Fibroblast of upper back skin (primary cell): ENCODE data around the gene MTHFSD.

Experiments
- DNase-seq: peaks from one replicate; pipeline ENCODE4 v3.0.0-alpha.2; 2013

MTHFSD gene

DNA sequence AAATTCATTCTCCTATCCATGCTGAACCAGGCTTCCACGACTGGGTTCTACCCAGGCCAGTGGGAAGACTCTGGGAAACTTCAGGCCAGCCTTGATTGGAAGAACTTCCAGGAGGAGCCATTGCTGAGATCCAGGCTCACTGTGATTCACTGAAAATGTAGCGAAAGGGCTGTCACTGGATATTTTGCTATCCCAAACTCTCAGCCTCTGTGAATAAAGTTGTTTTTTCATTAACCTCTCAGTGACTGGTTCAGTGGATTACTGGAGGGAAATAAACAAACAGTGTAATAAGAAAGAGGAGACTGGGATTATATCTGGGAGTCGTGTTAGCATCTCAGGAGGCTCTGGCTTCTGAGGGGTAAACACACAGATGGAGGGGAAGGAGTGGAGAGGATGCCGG, 26.4 kb upstream of the MTHFSD start:
- no peak for DNase-seq

- no peak for DNase-seq
Observed at GRCh38 chr16:86580791-86581170, 25.7 kb upstream of the MTHFSD start.

DNA sequence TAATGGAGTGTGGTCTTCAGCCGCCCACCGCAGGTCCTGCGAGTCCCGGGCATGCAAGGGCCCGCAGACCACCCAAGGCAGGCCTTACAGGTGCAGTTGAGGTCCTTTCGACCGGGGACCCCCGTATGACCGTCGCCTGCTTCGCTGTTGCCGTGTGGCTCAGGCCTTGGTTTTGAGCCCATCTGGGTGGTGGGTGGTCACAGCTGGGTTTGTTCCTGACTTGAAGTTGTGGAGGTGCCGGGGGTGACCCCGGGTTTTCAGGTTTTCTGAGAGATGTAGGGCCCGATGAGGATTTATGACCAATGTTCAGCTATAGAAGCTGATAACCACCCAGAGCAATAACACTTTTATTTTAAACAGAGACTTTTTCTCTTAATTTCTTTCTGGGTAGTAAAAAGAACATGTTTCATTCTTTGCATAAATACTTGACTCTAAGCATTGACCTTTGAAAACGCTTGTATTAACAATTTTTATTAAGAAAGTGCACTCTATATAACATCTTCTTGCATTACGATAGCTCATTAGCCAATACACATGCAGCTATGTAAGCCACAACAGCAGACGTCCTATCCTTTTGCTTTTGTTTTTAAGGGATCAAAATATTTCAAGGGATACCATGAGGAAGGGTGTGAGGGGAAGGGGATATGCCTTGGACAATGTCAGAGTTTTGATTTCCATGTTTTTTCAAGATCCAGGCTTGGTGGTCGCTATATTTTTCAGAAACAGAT, 25.2 kb upstream of the MTHFSD start:
- no peak for DNase-seq

GRCh38 chr16:86579268-86580062, 24.4 kb upstream of the MTHFSD start:
- DNase-seq = no peak

DNA sequence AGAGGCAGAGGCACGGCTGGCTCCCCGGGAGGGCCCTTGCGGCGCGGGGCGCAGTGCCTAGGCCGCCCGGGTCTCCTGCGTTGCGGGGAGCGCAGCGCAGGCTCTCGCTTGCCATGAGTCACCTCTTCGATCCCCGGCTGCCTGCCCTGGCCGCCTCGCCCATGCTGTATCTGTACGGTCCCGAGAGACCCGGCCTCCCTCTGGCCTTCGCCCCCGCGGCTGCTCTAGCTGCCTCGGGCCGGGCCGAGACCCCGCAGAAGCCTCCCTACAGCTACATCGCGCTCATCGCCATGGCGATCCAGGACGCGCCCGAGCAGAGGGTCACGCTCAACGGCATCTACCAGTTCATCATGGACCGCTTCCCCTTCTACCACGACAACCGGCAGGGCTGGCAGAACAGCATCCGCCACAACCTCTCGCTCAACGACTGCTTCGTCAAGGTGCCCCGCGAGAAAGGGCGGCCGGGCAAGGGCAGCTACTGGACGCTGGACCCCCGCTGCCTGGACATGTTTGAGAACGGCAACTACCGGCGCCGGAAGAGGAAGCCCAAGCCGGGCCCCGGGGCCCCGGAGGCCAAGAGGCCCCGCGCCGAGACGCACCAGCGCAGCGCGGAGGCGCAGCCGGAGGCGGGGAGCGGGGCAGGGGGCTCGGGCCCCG, 23.7 kb upstream of the MTHFSD start:
- peak; percentile 67 for DNase-seq

DNA sequence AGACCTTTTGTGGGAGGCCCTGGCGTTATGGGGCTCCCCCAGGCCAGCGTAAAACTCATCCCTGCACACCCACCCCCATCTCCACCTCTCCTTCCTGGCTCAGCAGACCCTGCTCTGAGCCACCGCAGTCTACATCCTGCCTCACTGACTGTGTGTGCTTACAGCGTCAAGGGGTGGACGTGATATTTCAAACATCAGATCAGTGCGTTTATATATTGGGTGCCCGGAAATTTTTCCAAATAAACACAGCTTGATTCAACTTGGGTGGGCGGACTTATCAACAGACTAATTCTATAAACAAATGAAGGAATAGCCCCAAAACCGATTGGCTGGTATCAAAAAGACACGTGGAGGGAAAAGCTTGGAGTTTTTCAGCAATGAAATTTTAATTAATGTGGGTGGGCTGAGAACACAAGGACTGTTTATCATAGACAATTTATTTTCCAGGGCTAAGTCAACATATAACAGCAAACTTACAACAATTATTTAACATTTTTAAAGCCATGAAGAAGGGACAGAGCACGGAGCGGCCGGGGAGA, 23.1 kb upstream of the MTHFSD start, which contains the start of gene FOXL1:
FOXL1 (plus strand) TSS at position 489 of the 539 bp plus-strand sequence. CDS start 175 bp downstream, outside the sequence.
- DNase-seq = peak; percentile 73

GRCh38 chr16:86577314-86577971, 22.4 kb upstream of the MTHFSD start:
- DNase-seq = no peak

- no peak for DNase-seq
Observed at GRCh38 chr16:86576591-86577313, 21.7 kb upstream of the MTHFSD start.

DNA sequence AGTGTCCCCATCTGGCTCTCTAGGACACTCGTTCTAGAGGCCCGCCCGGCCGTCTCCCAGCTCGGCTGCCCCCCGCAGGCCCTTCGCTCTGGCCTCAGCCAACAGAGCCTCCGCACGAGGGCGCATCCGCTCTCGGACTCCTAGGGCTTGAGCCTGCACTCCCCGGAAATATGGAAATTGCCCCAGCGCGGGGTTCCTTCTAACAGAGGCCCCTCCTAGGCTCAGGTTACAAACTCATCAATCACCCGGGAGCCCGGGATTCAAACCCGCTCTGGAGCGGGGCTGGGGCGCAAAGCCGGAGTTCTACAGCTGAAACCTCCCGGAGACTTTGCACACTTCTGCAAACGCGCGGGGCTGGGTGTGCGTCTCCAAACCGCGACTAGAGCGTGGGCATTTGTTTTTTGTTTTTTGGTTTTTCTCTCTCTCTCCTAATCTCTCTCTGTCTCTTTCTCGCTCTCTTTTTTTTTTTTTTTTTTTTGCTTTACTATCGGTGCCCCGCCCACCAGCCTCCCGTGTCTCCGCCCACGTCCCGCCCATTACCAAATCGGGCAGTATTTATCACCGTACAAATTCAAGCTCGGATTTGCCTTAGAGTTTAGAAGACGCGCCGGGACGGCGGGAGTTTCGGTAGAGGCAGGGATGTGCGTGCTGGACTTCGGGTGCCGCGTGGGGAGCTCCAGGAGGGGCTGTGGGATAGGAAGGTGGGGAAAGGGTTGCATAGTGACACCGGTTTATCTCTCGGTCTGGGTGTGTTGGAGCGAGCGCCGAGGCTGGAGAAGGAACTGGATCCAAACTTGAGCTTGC, 20.9 kb upstream of the MTHFSD start:
- DNase-seq = peak; percentile 98

- no peak for DNase-seq
Observed at GRCh38 chr16:86575095-86575685, 20.2 kb upstream of the MTHFSD start.

GRCh38 chr16:86574646-86575045, 19.6 kb upstream of the MTHFSD start:
- DNase-seq = no peak

GRCh38 chr16:86573646-86574508, 18.8 kb upstream of the MTHFSD start:
- no peak for DNase-seq

- DNase-seq = peak; percentile 70
Observed at GRCh38 chr16:86573215-86573614, 18.2 kb upstream of the MTHFSD start.

GRCh38 chr16:86572606-86573005, 17.6 kb upstream of the MTHFSD start:
- no peak for DNase-seq

GRCh38 chr16:86572041-86572521, 17.0 kb upstream of the MTHFSD start:
- DNase-seq = no peak

DNA sequence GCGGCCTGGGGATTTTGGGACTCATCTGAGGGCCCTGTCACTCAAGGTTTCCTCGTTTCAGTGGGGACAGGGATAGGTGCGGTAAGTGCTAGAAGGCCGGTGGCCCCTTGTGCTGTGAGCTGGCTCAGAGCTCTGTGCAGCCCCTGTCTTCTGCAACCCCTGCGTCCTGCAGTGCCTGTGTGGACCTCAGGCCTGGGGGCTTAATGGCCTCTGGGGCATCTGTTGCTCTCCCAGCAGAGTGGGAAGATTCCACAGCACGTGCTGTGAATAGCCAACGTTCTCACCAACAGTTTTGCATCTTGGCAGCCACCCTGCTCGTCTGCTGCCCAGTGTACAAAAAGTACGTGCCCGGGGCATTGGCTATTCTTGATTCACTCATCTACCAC, 16.5 kb upstream of the MTHFSD start:
- DNase-seq = no peak

DNA sequence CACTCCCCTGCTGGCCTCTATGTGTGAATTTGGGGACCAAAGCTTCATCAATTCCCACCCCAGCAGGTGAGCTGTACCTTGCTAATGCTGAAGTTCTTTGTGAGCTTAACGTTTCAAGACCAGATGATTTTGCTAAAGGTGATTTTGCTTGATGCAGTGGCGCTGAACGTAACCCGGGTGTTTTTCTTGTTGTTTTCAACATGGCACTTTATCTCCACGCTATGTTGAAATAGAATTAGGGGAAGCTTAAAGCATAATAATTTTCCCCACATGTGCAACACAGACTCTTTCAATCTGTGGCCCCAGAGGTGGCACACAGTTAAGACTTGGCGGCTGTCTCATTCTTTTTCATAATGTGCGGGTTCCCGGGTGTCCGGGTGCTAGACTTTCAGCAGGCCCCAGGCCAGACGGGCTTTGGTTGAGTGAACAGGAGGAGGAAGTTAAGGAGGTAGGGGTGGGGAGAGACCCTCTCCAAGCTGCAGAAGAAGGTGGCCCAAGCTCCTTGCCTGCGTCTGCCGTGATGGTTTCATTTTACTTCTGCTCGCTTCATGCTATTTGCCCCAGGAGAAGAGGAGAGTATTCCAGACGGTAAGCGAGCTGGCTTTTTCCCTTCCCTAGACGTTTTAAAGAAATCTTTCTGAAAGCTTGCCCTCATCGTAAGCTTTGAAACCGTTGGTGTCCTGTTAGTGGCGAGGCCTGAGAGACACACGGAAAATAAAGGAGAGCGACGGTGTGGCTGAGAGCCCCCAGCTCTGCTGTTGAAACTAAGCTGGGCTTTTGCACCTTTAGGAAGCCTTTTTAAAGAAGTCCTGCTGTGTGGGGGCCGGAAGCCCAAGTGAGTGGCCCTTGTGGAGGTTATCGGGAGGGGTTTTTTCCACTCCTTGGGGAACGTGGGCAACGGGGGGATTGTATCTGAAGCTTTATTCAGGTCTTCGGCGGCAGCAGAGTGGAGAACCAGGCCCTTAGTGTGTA, 15.8 kb upstream of the MTHFSD start:
- DNase-seq = no peak

- DNase-seq = no peak
Observed at GRCh38 chr16:86569701-86570447, 14.8 kb upstream of the MTHFSD start.
